ENCODE data around the gene INO80B.
"Not testable (repeated sequence)": the region's sequence is repeated elsewhere in the genome, so short reads cannot be mapped to it uniquely, and the experiment has no call there.

Gene INO80B

GRCh38 chr2:74441690-74442482 lies 13.0 kb upstream of the INO80B start, which contains the start of gene RTKN:
Gene RTKN, minus strand, starts transcription at chr2:74441937. Its CDS starts 121 bp downstream, at chr2:74441816.
- peak within 1 kb of the TSS; percentile 88 for H3K4me3 ChIP-seq (ENCODE audit: low read length)
- no peaks in the 10 kb centered on the region for H3K27me3 ChIP-seq (ENCODE audit: control insufficient read depth, insufficient read depth, low read length)
- H3K9ac ChIP-seq (ENCODE audit: low read length): peak within 1 kb of the TSS; percentile 84
- peaks cover 4% of the 10 kb centered on the region for H3K36me3 ChIP-seq (ENCODE audit: control insufficient read depth, low read depth, low read length)
- peak within 1 kb of the TSS; percentile 54 for H3K27ac ChIP-seq (ENCODE audit: low read length)
- H3K4me1 ChIP-seq (ENCODE audit: control insufficient read depth, low read depth, low read length): peaks cover 22% of the 10 kb centered on the region
- H3K9me3 ChIP-seq (ENCODE audit: control insufficient read depth, low read depth, low read length): no peaks in the 10 kb centered on the region

- H3K9ac ChIP-seq (ENCODE audit: low read length): peak overlapping the region; percentile 84
- H3K27me3 ChIP-seq (ENCODE audit: control insufficient read depth, insufficient read depth, low read length); H3K36me3 ChIP-seq (ENCODE audit: control insufficient read depth, low read depth, low read length); H3K9me3 ChIP-seq (ENCODE audit: control insufficient read depth, low read depth, low read length): not testable (repeated sequence)
- H3K27ac ChIP-seq (ENCODE audit: low read length): peak overlapping the region; percentile 12
- H3K4me1 ChIP-seq (ENCODE audit: control insufficient read depth, low read depth, low read length): peaks cover 16% of the 10 kb centered on the region
- peak overlapping the region; percentile 88 for H3K4me3 ChIP-seq (ENCODE audit: low read length)
These were observed 12.2 kb upstream of the INO80B start for GRCh38 chr2:74442483-74443297.

DNA sequence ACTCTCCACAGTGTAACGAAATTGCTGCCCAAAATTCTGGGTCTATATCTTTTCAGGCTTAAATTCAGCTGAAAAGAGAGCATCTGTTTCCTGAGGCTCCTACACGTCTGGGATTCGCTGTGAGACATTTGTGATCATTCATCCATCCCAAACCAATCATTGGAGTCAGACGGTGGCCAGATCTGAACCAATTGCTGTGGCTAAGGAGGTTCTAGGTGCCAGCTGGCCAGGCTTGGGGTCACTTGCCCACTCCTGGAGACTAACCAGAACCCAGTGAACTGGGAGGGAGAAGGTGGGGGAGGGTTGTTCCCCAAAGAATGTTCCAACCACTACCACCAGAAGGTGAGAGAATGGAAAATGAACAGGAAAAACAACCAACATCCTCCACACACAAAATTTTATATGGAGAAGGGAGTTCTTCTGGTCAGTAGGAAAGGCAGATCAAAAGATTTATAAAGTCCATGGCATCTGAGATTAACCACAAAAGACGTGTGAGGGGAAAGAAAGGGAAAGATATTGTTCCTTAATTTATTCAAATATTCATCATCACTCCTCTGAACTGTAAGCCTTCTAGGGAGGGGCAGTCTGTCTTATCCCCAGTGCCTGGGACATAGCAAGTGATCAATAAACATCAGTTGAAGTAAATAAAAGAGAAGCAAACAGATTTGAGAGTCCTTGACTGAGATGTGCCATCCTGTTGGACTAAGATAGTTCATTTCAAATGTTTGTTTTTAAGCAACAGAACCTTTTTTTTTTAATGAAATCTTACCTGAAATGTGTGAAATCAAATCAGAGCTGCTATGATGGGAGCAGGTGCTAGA lies 10.2 kb upstream of the INO80B start:
- H3K36me3 ChIP-seq (ENCODE audit: control insufficient read depth, low read depth, low read length): no peaks in the 10 kb centered on the region
- H3K9ac ChIP-seq (ENCODE audit: low read length): no peak overlapping the region
- H3K27me3 ChIP-seq (ENCODE audit: control insufficient read depth, insufficient read depth, low read length): no peaks in the 10 kb centered on the region
- H3K27ac ChIP-seq (ENCODE audit: low read length): no peak overlapping the region
- H3K4me3 ChIP-seq (ENCODE audit: low read length): no peak overlapping the region
- peaks cover 1% of the 10 kb centered on the region for H3K4me1 ChIP-seq (ENCODE audit: control insufficient read depth, low read depth, low read length)
- H3K9me3 ChIP-seq (ENCODE audit: control insufficient read depth, low read depth, low read length): no peaks in the 10 kb centered on the region

DNA sequence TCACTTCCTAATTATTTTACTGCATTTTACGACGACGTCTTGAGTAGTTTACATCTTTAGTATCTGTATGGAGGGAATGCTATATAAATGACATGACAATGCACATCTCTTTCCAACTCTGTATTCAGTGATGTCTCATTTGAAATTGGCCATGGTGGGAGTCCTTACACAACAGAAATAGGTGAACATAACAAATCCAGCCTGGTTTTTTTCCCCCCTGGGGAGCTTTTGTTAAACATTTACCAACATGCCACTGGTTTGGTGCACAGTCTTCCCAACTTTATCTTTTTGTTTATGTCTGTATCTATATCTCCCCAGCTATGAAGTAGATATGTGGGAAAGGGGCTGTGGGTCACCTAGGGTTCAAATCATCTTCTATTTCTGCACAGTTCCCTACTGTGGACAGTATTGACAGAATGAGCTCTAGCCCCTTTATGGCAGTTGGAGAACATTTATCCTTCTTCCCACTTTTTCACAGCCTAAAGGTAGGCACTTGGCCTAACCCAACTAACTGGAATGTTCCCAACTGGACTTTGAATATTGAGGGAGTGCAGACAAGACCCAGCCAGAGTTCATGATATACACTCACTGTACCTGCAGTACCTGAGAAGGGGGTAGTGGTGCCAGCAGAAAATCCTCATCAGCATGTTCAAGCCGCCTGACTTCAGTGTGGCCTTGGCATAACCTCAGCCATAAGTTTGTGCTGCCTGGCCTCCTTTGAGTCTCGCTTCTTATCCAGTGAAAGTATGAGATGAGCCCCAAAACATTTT lies 7.5 kb upstream of the INO80B start:
- Histone ChIP-seq H3K27ac (ENCODE audit: low read length) (no peak overlapping the region), H3K4me3 (ENCODE audit: low read length) (no peak overlapping the region), H3K36me3 (ENCODE audit: control insufficient read depth, low read depth, low read length) (no peaks in the 10 kb centered on the region), H3K4me1 (ENCODE audit: control insufficient read depth, low read depth, low read length) (no peaks in the 10 kb centered on the region), H3K27me3 (ENCODE audit: control insufficient read depth, insufficient read depth, low read length) (no peaks in the 10 kb centered on the region), H3K9ac (ENCODE audit: low read length) (no peak overlapping the region), H3K9me3 (ENCODE audit: control insufficient read depth, low read depth, low read length) (no peaks in the 10 kb centered on the region)

DNA sequence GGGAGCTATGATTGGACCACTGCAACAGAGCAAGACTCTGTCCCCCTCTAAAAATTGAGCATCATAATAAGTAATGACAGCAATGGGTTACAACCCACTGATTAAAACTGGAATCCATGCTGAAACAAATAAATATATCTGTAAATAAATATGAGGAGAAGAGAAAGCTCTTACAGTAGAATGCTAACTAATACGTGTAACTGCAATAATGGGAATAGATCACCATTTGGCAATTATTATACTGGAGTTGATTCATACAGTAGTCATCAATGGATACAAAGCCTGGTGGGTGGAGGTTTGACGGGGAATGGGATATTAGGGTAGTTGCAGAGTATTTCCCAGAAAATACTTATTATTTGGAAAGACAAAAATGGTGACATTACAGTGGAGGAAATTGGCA lies 6.1 kb upstream of the INO80B start:
- no peak overlapping the region for H3K9ac ChIP-seq (ENCODE audit: low read length)
- H3K9me3 ChIP-seq (ENCODE audit: control insufficient read depth, low read depth, low read length): no peaks in the 10 kb centered on the region
- no peak overlapping the region for H3K27ac ChIP-seq (ENCODE audit: low read length)
- no peaks in the 10 kb centered on the region for H3K36me3 ChIP-seq (ENCODE audit: control insufficient read depth, low read depth, low read length)
- H3K4me3 ChIP-seq (ENCODE audit: low read length): no peak overlapping the region
- no peaks in the 10 kb centered on the region for H3K27me3 ChIP-seq (ENCODE audit: control insufficient read depth, insufficient read depth, low read length)
- no peaks in the 10 kb centered on the region for H3K4me1 ChIP-seq (ENCODE audit: control insufficient read depth, low read depth, low read length)

DNA sequence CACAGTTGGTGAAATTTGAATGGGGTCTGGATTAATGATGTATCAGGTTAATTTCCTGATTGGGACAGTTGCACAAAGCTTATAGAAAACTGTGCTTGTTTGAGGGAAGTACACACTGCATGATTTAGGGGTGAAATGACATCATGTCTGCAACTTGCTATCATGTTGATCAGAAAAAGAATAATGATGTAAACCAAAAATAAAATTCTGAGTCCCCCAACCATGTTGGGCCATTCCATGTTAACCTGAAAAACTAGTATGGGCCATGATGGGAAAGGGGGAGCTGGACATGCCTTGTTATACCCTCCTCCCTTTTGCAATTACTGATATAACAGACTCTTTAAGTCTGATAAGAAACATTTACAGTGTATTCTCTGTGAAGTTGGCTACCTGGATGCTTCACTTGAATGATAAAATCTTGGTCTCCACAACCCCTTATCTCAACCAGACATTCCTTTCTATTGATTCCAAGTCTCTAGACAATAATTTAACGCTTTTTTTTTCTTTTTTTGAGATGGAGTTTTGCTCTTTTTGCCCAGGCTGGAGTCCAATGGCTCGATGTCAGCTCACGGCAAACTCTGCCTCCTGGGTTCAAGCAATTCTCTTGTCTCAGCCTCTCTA lies 4.2 kb upstream of the INO80B start:
- Histone ChIP-seq H3K4me1 (ENCODE audit: control insufficient read depth, low read depth, low read length) (no peaks in the 10 kb centered on the region), H3K27ac (ENCODE audit: low read length) (no peak overlapping the region), H3K9me3 (ENCODE audit: control insufficient read depth, low read depth, low read length) (no peaks in the 10 kb centered on the region), H3K36me3 (ENCODE audit: control insufficient read depth, low read depth, low read length) (no peaks in the 10 kb centered on the region), H3K27me3 (ENCODE audit: control insufficient read depth, insufficient read depth, low read length) (no peaks in the 10 kb centered on the region), H3K4me3 (ENCODE audit: low read length) (no peak overlapping the region), H3K9ac (ENCODE audit: low read length) (no peak overlapping the region)

GRCh38 chr2:74457129-74457548 lies 2.3 kb downstream of the INO80B start:
- Histone ChIP-seq H3K27me3 (ENCODE audit: control insufficient read depth, insufficient read depth, low read length) (no peaks in the 10 kb centered on the region), H3K9ac (ENCODE audit: low read length) (peak overlapping the region; percentile 51)

GRCh38 chr2:74457549-74458131 lies 2.8 kb downstream of the INO80B start:
- Histone ChIP-seq H3K27ac (ENCODE audit: low read length) (peak overlapping the region; percentile 56), H3K27me3 (ENCODE audit: control insufficient read depth, insufficient read depth, low read length) (no peaks in the 10 kb centered on the region), H3K36me3 (ENCODE audit: control insufficient read depth, low read depth, low read length) (peaks cover 18% of the 10 kb centered on the region), H3K9ac (ENCODE audit: low read length) (peak overlapping the region; percentile 86), H3K9me3 (ENCODE audit: control insufficient read depth, low read depth, low read length) (no peaks in the 10 kb centered on the region), H3K4me3 (ENCODE audit: low read length) (peak overlapping the region; percentile 74), H3K4me1 (ENCODE audit: control insufficient read depth, low read depth, low read length) (peaks cover 6% of the 10 kb centered on the region)

More at GRCh38 chr2:74457129-74457548, 2.3 kb downstream of the INO80B start:
- peaks cover 6% of the 10 kb centered on the region for H3K4me1 ChIP-seq (ENCODE audit: control insufficient read depth, low read depth, low read length)
- H3K27ac ChIP-seq (ENCODE audit: low read length): no peak overlapping the region
- peaks cover 13% of the 10 kb centered on the region for H3K36me3 ChIP-seq (ENCODE audit: control insufficient read depth, low read depth, low read length)
- peak overlapping the region; percentile 74 for H3K4me3 ChIP-seq (ENCODE audit: low read length)
- no peaks in the 10 kb centered on the region for H3K9me3 ChIP-seq (ENCODE audit: control insufficient read depth, low read depth, low read length)

GRCh38 chr2:74458132-74458937 lies 3.4 kb downstream of the INO80B start, which contains the start of gene WBP1:
Gene WBP1, plus strand, starts transcription at chr2:74458438. Its CDS starts 165 bp downstream, at chr2:74458603.
- H3K4me1 ChIP-seq (ENCODE audit: control insufficient read depth, low read depth, low read length): peaks cover 6% of the 10 kb centered on the region
- no peaks in the 10 kb centered on the region for H3K9me3 ChIP-seq (ENCODE audit: control insufficient read depth, low read depth, low read length)
- peak within 1 kb of the TSS; percentile 86 for H3K9ac ChIP-seq (ENCODE audit: low read length)
- H3K27ac ChIP-seq (ENCODE audit: low read length): peak within 1 kb of the TSS; percentile 56
- H3K36me3 ChIP-seq (ENCODE audit: control insufficient read depth, low read depth, low read length): peaks cover 24% of the 10 kb centered on the region
- H3K4me3 ChIP-seq (ENCODE audit: low read length): peak within 1 kb of the TSS; percentile 74
- H3K27me3 ChIP-seq (ENCODE audit: control insufficient read depth, insufficient read depth, low read length): no peaks in the 10 kb centered on the region

Data from iPS-18a (cell line).